Measurements from ENCODE around the gene THADA.
A peak's percentile ranks its signal among the peaks of the same experiment; 100 is the strongest.
"Not testable (repeated sequence)": the region's sequence is repeated elsewhere in the genome, so short reads cannot be mapped to it uniquely, and the experiment has no call there.

The THADA gene

GRCh38 chr2:43410055-43410604 is 185.7 kb downstream of the THADA start:
- no peak for DNase-seq

DNA sequence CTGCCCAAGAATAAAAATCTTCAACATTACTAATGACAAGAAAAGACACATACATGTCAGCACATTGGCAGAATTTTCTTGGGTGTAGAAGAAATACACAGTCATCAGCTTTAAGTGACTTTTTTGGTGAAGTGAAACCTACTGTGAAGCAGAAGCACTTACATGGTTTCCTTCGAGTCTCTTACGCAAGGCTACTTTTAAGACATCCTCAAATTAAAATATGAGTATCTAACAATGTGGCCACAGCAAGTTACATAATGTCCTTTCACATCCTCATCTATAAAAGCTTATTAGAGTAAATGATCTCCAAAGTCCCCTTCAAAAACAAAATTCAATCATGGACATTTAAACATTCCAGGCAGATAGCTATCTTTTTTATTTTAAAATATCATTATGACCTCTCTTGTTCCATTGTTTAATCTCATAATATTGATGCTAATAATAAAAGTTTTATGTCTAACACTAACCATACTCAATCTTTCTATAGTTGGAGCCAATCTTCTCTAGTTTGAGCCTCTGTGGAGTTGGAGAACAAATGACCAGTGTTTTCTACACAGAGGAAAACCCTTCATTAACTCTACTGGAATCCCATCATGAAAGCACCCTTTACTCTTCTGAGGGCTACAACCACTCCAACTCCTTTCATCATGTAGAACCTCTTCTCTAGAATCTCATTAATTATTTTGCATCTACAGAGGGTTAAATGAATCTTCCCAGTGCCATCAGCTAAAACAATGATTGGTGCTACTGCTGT is 187.3 kb downstream of the THADA start:
- peak in 1 of 2 donors; percentile 2 for DNase-seq

DNA sequence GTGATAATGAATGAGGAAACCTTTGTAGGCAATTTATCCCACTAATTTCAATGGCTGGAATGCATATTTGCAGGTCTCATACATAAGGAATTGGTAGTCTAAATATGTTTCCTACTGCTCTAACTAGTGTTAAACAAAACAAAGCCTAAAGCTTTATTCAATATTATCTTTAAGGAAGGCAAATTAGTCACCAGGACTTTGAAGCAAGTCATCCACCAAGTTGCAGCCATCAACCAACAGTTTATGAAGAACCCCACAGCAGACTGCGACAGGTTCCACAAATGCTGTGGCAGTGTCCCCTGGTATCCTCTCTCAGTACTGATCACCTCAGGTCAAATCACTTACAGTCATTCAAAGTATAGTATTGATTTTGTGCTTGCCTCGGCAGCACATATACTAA is 187.9 kb downstream of the THADA start:
- no peak for DNase-seq

GRCh38 chr2:43406651-43407279 is 189.1 kb downstream of the THADA start:
- no peak for DNase-seq

- DNase-seq: no peak
Observed at GRCh38 chr2:43405829-43406228, 190.0 kb downstream of the THADA start.

DNA sequence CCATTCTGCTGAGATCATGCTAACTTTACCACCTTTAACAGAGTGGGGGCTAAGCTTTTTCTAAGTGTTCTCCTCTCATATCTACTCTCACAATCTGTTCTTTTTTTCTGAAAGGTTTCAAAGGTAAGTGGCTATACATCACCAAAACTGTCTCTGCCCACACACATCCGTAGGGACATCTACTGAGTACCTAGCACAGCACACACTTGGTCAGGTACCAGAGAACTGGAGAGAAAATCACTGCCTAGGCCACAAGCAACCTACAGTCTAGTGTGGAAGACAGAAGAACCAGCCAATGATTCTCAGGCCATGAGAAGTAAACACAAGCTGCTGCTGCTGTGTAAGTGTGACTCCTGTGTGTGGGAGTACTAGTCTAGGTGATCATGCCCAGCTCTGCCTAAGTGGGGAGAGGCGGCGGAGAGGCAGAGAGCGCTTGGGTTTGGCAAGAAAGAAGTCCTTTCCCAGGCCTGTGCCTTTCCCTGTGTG is 193.3 kb downstream of the THADA start:
- no peak for DNase-seq

GRCh38 chr2:43402002-43402401 is 193.8 kb downstream of the THADA start:
- no peak for DNase-seq

- no peak for DNase-seq
Observed at GRCh38 chr2:43400508-43400907, 195.3 kb downstream of the THADA start.

GRCh38 chr2:43399515-43400264 is 196.1 kb downstream of the THADA start:
- DNase-seq: no peak

DNA sequence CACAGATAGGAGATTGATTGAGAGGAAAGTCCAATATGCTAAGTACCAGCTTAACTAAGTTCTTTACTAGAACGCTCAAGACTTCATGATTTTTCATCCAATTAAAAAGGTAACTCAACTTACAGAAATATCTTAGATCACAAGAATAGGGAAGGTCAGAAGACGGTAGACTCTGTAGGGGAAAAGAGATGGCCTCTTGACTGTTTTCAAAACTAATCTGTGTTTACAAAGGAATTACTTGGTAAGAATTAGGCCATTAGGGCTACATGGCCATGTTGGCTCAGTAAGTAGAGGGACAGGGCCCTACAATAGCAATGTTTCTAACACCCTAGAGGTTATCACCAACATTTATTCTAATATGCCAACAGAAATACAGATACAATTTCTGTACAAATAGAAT is 196.7 kb downstream of the THADA start:
- DNase-seq: no peak

DNA sequence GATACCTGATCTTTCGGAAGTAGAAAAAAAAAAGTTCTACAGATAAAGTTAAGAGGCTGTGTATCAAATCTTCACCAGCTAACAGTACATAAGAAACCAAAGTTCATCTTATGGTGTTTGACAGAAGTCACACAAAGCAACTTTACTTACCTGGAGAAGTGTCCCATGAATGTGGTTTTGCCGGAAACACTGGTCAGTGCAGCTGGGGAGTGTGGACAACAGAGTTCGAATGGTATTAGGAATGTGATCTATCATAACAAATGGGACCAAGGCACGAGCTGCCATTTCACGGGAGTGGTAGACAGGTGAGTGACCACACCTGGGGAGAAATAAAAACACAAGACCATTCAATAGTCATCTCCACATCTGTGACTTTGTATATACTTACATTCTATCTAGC is 198.0 kb downstream of the THADA start:
- DNase-seq: no peak

- DNase-seq: no peak
Observed at GRCh38 chr2:43397411-43397810, 198.4 kb downstream of the THADA start.

- DNase-seq: not testable (repeated sequence)
Observed at GRCh38 chr2:43396344-43396743, 199.5 kb downstream of the THADA start.

DNA sequence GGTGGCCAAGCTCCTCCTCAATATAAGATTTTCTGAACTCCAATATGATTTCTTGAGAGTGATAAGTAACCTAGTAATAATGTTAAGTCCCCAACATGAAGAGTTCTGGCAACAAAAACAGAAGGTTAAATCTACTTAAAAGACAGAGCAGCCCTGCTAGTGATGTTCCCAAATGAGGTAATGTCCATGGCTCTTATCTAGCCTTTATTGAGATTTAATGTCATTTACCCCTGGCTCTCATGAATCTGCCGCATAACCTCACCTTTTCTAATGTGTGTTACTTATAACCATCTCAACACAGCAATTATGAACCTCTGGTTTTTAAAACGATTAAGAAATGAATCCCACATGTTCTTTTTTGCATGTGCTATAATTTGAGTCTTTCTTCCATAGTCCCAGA is 201.9 kb downstream of the THADA start:
- DNase-seq: no peak

- no peak for DNase-seq
Observed at GRCh38 chr2:43391878-43392215, 204.0 kb downstream of the THADA start.

GRCh38 chr2:43391201-43391877 is 204.5 kb downstream of the THADA start:
- DNase-seq: no peak

DNA sequence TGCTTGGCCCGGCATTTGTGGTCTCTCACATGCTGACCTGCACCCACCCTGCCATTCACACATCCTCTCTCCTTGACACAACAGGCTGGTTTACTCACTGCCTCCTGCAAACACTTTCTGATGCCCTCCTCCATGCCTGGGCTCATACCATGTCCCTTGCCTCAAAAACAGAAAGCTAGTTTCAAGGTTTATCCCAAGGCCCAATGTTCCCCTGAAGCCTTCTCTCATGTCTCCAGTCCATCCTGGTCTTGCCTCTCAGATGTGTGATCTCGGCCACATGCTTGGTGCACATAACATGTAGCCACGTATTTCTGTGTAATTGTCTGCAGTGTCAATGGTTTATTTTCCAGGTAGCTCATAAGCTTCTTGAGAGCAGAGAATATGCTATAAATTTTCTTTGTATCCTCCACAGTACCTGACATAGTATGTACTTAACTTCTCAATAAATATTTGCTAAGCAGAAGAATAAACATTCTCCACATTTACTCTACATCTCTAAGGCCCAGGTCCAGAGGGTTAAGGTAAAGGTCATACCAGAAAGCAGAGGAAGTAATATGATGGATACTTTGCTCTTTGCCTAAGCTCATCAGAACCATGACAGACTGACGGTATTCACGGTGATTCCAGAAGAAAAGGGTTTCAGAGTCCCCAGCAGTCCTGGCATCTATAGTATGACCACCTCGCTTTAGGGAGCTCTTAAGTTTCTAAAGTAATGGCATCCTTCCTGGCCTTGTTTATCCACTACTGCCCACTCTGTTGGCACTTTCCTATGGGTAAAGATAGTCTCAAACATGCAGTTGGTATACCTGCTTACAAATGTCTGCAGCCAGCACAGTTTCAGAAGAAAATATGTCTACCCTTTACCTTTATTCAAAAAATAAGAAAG is 206.0 kb downstream of the THADA start:
- no peak for DNase-seq

DNA sequence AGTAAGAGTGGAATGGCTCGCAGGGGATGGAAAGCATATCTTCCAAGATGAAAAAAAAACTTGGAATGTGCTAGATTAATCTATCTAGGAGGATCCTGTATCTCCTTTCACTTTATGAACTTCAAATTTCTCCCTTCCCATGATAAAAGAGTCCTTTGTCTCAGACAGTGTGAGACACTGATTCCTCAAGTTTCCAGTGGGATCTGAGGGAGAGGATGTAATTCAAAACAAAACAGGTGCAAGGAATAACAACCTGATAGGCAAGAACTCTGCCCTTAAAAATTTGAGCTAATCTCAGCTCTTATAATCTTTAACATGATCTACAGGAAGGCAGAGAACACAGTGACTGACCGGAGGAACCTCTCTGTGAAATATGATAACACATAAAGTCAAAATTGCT is 207.5 kb downstream of the THADA start:
- DNase-seq: no peak

DNA sequence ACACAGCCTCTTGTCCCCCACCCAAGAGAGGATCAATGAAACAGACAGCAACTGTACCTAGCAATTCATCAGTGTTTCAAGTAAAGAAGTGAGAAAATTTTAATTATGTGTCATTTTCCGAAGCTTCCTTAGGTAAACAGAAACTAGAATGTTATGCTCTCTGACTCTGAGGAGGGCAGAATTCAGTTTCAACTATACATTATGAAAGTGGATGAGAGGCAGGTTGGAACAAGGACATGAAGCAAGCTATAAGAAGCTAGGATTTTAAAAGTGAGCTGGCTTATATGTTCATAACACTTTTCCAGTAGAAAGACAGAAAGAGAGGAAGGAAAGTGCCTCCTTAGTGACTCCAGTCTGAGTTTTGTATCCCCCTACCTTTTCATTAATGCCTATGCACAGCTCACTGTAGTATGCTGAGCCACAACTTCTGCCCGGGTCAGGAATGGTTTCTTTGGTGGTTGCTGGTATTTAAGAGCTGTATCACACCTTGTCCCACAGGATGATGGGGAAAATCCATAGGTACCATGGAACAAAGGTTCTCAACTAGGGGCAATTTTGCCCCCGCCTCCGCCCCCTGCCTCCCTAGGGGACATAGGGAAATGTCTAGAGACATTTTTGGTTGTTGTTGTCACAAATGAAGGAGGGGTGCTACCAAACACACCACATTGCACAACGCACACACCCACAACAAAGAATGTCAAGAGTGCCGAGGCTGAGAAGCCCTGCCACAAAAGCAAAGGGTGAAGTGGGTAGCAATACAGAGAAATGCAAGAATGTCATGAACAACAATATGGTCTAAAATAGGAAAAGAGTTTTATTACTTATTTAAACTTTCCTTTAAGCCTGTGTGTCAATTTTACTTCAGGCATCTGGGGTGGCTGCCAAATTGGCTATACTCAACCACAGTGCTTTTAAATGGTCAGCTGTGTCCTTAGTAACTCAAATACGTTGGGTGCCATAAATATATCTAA is 208.5 kb downstream of the THADA start:
- no peak for DNase-seq

DNA sequence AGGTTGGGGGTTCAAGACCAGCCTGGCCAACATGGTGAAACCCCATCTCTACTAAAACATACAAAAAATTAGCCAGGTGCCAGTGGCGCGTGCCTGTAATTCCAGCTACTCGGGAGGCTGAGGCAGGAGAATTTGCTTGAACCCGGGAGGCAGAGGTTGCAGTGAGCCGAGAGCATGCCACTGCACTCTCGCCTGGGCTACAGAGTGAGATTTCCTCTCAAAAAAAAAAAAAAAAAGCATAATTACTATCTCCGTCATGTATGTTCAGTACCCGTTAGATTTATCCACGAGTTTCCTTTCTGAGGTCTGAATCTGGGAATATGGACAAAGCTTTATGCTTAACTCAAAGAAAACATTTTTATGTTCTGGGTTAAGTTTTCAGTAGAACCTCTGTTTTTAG is 209.2 kb downstream of the THADA start:
- not testable (repeated sequence) for DNase-seq

DNA sequence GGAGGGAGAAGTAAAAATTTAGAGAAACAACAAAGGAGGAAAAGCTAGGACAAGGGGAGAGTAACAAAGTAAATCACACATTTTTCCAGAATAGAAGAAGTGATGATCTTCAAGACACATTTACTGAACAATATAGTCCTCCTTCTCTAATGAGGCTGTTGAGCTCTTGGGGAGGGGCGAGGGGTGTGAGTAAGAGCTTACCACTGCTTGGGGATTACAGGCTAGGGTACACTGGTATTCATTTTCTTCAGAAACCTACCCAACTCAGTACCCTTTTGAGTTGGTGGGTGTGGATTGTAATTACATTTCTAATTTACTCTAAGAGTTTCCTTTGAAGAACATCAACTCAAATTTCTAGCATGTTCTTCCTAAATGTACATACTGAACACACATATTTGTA is 211.7 kb downstream of the THADA start:
- DNase-seq: no peak
